GM23248 (cell line): ENCODE data around the gene CACNA2D2.

Source experiments
- EZH2 ChIP-seq: fragments of 200-600 bp; sonication (generic); IDR thresholded peaks from 2 replicates; pipeline ENCODE4 v1.6.1; 2018; ENCODE audit warnings: antibody characterized with exemption, mild to moderate bottlenecking; ENCODE audit not compliant: insufficient read depth, poor library complexity, severe bottlenecking
- EZH2phosphoT487 ChIP-seq: fragments of 200-600 bp; sonication (generic); IDR thresholded peaks from 2 replicates; pipeline ENCODE4 v1.6.1; 2018; ENCODE audit warnings: antibody characterized with exemption, moderate library complexity, mild to moderate bottlenecking, low read depth; ENCODE audit not compliant: insufficient read depth

DNA sequence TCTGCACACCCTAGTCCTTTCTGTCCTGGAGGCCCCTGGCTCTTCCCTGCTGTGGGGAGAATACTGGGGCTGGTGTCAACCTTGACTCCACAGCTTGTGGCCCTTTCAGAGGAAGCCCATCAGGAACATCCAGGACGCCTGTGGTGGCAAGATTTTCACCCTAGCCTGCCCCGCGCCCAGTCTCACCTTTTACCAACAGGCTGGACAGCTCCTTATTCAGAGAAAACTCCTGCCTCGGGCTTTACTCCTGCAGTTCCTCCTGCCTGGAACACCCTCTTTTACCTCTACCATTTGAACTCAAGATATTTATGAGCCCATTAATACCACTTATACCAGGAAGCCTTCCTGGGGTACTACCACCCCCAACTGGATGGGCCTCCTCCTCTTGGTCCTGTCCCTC is 2.7 kb upstream of the CACNA2D2 start:
- TF ChIP-seq EZH2 (no peak), EZH2phosphoT487 (no peak)
